ENCODE results near the gene CLCN1. TPM values are rescaled to one million over a fixed set of nuclear protein-coding genes. Genes with fewer than 3 reads are reported as not detected.
"Not testable (repeated sequence)": the region's sequence is repeated elsewhere in the genome, so short reads cannot be mapped to it uniquely, and the experiment has no call there.

The CLCN1 gene
- total RNA-seq, 1 experiment from 2014 or later: 0.55 TPM

- ATAC-seq (no peak), DNase-seq (no peak)
- TSS peak; percentile 57 for BruUV-seq (replicated peaks)
- Histone ChIP-seq H3K27me3 (ENCODE audit: low read length) (no peaks in the 10 kb centered on the region), H2AFZ (ENCODE audit: low read length) (no peak overlapping the region), H3K79me2 (ENCODE audit: low read length) (peaks cover 16% of the 10 kb centered on the region), H3K4me3 (ENCODE audit: low read length) (no peak overlapping the region), H3K9me3 (ENCODE audit: low read length) (no peaks in the 10 kb centered on the region), H3K36me3 (ENCODE audit: low read depth, low read length) (peaks cover 20% of the 10 kb centered on the region), H3F3A (ENCODE audit: low read length, unreplicated experiment) (no peaks in the 10 kb centered on the region), H4K20me1 (ENCODE audit: low read length) (peaks cover 18% of the 10 kb centered on the region; the same call in 1 of the 2 replicates), H3K27ac (ENCODE audit: low read length) (no peak overlapping the region), H3K4me1 (ENCODE audit: insufficient read depth, low read length) (no peaks in the 10 kb centered on the region), H3K9me2 (replicated peaks; ENCODE audit: low read length) (no peaks in the 10 kb centered on the region), H3K9ac (ENCODE audit: low read length) (no peak overlapping the region), H3K4me2 (ENCODE audit: low read length) (no peak overlapping the region)
- CTCF ChIA-PET: no interaction called here
- TF ChIP-seq EZH2phosphoT487 (IDR thresholded peaks at IDR 0.05; ENCODE audit: borderline replicate concordance, low read length) (no peak), EZH2 (IDR thresholded peaks at IDR 0.05; ENCODE audit: low read length, unreplicated experiment) (no peak)
- TF ChIP-seq, protein P1, sequence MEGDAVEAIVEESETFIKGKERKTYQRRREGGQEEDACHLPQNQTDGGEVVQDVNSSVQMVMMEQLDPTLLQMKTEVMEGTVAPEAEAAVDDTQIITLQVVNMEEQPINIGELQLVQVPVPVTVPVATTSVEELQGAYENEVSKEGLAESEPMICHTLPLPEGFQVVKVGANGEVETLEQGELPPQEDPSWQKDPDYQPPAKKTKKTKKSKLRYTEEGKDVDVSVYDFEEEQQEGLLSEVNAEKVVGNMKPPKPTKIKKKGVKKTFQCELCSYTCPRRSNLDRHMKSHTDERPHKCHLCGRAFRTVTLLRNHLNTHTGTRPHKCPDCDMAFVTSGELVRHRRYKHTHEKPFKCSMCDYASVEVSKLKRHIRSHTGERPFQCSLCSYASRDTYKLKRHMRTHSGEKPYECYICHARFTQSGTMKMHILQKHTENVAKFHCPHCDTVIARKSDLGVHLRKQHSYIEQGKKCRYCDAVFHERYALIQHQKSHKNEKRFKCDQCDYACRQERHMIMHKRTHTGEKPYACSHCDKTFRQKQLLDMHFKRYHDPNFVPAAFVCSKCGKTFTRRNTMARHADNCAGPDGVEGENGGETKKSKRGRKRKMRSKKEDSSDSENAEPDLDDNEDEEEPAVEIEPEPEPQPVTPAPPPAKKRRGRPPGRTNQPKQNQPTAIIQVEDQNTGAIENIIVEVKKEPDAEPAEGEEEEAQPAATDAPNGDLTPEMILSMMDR (conservative IDR thresholded peaks at IDR 0.05; ENCODE audit: low read depth, low read length): no peak
- intact Hi-C loops (cut with micrococcal nuclease): no loop called here
- POLR2A ChIA-PET (ENCODE audit: unreplicated experiment): interaction anchor here (0.6 kb wide), 1 partner anchor 128 kb away, joined by 3 read pairs; the partner anchor contains the start of gene GSTK1
Observed at GRCh38 chr7:143390773-143391317, 74.9 kb downstream of the CLCN1 start.

DNA sequence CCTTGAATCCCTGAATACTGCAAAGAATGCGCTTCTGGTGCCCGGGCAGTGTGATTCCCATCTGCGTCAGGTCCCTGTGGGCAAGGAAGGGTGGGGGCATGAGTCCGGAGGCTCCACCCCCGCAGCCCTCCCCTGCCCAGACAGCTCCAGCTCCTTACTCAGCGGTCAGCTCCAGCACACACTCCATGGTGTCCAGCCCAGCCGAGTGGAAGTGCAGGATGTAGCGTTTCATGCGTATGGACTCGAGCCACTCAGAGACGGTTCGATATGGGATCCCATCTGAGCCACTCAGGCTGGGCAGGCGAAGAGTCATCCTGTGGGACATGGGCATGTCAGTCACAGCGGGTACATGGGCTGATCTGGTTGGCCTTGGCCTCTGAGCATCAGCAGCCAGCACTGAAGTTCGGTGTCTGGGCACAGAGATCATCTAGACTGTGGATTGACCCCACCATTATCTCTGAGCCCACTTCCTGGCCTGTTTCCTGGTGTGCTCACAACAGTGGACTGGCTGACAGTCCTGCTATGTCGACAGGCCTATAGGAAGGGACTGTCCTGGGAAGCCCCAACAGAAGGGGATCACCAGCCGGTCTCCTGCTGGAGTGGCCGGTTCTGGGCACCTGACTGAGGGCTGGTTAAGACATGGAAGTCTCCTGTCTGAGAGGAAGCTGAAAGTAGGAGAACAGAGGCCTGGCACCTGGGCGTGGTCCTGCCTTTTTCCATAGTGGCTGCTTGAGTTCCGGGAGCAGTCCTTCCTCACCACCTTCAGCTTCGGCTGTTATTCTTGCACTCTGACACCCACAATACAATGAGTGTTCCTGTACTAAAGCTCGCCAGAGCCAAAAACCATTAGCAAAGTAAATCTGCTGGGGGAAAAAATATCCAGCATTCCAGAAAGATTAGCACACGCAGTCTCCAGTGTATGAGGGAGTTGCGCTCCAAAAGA is 75.8 kb downstream of the CLCN1 start:
- Histone ChIP-seq H3K36me3 (ENCODE audit: low read depth, low read length) (peaks cover 20% of the 10 kb centered on the region), H3K4me2 (ENCODE audit: low read length) (no peak overlapping the region), H3K4me3 (ENCODE audit: low read length) (no peak overlapping the region), H3K9ac (ENCODE audit: low read length) (no peak overlapping the region), H3F3A (ENCODE audit: low read length, unreplicated experiment) (no peaks in the 10 kb centered on the region), H3K9me2 (replicated peaks; ENCODE audit: low read length) (no peaks in the 10 kb centered on the region), H3K9me3 (ENCODE audit: low read length) (no peaks in the 10 kb centered on the region), H2AFZ (ENCODE audit: low read length) (no peak overlapping the region), H4K20me1 (ENCODE audit: low read length) (peaks cover 11% of the 10 kb centered on the region; the same call in 1 of the 2 replicates), H3K4me1 (ENCODE audit: insufficient read depth, low read length) (no peaks in the 10 kb centered on the region), H3K27me3 (ENCODE audit: low read length) (no peaks in the 10 kb centered on the region), H3K79me2 (ENCODE audit: low read length) (peaks cover 8% of the 10 kb centered on the region), H3K27ac (ENCODE audit: low read length) (no peak overlapping the region)
- TF ChIP-seq, protein P1 (conservative IDR thresholded peaks at IDR 0.05; ENCODE audit: low read depth, low read length): no peak
- TF ChIP-seq EZH2phosphoT487 (IDR thresholded peaks at IDR 0.05; ENCODE audit: borderline replicate concordance, low read length): no peak
- no peak for TF ChIP-seq EZH2 (IDR thresholded peaks at IDR 0.05; ENCODE audit: low read length, unreplicated experiment)
- CTCF ChIA-PET: no interaction called here
- DNase-seq (no peak), ATAC-seq (peak; percentile 2)
- POLR2A ChIA-PET (ENCODE audit: unreplicated experiment): no interaction called here
- intact Hi-C loops (cut with micrococcal nuclease): no loop called here
- BruUV-seq (replicated peaks): no TSS peak

- H3K36me3 ChIP-seq (ENCODE audit: low read depth, low read length): peaks cover 18% of the 10 kb centered on the region
- H3K9ac ChIP-seq (ENCODE audit: low read length); H2AFZ ChIP-seq (ENCODE audit: low read length); H3K4me3 ChIP-seq (ENCODE audit: low read length); H3K79me2 ChIP-seq (ENCODE audit: low read length); ATAC-seq; H3F3A ChIP-seq (ENCODE audit: low read length, unreplicated experiment); BruUV-seq (replicated peaks); H3K4me2 ChIP-seq (ENCODE audit: low read length); intact Hi-C loops (cut with micrococcal nuclease); H3K9me3 ChIP-seq (ENCODE audit: low read length); H3K27ac ChIP-seq (ENCODE audit: low read length); H3K9me2 ChIP-seq (replicated peaks; ENCODE audit: low read length); H3K4me1 ChIP-seq (ENCODE audit: insufficient read depth, low read length); H4K20me1 ChIP-seq (ENCODE audit: low read length); DNase-seq; H3K27me3 ChIP-seq (ENCODE audit: low read length); CTCF ChIA-PET: not testable (repeated sequence)
- POLR2A ChIA-PET (ENCODE audit: unreplicated experiment): interaction anchor here (0.6 kb wide), 1 partner anchor 9 kb away, joined by 9 read pairs; no protein-coding TSS in a partner anchor
Observed at GRCh38 chr7:143392427-143392826, 76.5 kb downstream of the CLCN1 start.
